SK-MEL-5 (cell line): ENCODE data around the gene ZNF844. TPM values are rescaled to one million over a fixed set of nuclear protein-coding genes. Genes with fewer than 3 reads are reported as not detected.
"Not testable (repeated sequence)": the region's sequence is repeated elsewhere in the genome, so short reads cannot be mapped to it uniquely, and the experiment has no call there.

Experiments used
- DNase-seq: peaks from one replicate; pipeline ENCODE4 v3.0.0-alpha.2; 2016; ENCODE audit warnings: low read depth, low spot score
- in situ Hi-C: cut with HindIII; loops from 2 replicates; pipeline ENCODE4 v1.10.0; 2016; ENCODE audit warnings: low sequenced_read_pairs, high pct_unique_total_duplicates, low pct_unique_long_range_greater_than_20kb
- total RNA-seq: library from RNA; depleted of rRNA; stranded (reverse); fragments of >200 nt; shearing (Covaris generic); gene quantifications from 2 replicates; pipeline ENCODE4 v1.2.3, GENCODE V29; 2014

ZNF844 gene
- total RNA-seq, 1 experiment from 2014 or later = 5.2 TPM

GRCh38 chr19:12085074-12085818, 20.7 kb downstream of the ZNF844 start:
- no peak for DNase-seq
- in situ Hi-C loops = no loop called here

GRCh38 chr19:12090807-12091206, 26.3 kb downstream of the ZNF844 start:
- in situ Hi-C loops = no loop called here
- peak; percentile 61 for DNase-seq

GRCh38 chr19:12092065-12092867, 27.7 kb downstream of the ZNF844 start:
- DNase-seq = peak; percentile 56
- in situ Hi-C loops = no loop called here

GRCh38 chr19:12092956-12093355, 28.4 kb downstream of the ZNF844 start:
- in situ Hi-C loops = no loop called here

GRCh38 chr19:12093777-12094176, 29.2 kb downstream of the ZNF844 start:
- no peak for DNase-seq
- in situ Hi-C loops = no loop called here

More at GRCh38 chr19:12092956-12093355, 28.4 kb downstream of the ZNF844 start:
- DNase-seq = no peak

GRCh38 chr19:12095111-12095790, 30.7 kb downstream of the ZNF844 start:
- in situ Hi-C loops = no loop called here
- no peak for DNase-seq

GRCh38 chr19:12098040-12098439, 33.5 kb downstream of the ZNF844 start:
- in situ Hi-C loops = no loop called here
- no peak for DNase-seq

- DNase-seq, in situ Hi-C loops: not testable (repeated sequence)
Measured at GRCh38 chr19:12103909-12104308, 39.4 kb downstream of the ZNF844 start.

- DNase-seq = no peak
- in situ Hi-C loops = no loop called here
Measured at GRCh38 chr19:12111176-12111575, 46.6 kb downstream of the ZNF844 start.

- DNase-seq = no peak
- in situ Hi-C loops = no loop called here
Measured at GRCh38 chr19:12111943-12112637, 47.6 kb downstream of the ZNF844 start.

- in situ Hi-C loops = no loop called here
- no peak for DNase-seq
Measured at GRCh38 chr19:12112701-12113100, 48.2 kb downstream of the ZNF844 start.

- DNase-seq = no peak
- in situ Hi-C loops = no loop called here
Measured at GRCh38 chr19:12113121-12113520, 48.6 kb downstream of the ZNF844 start.

GRCh38 chr19:12117201-12117970, 52.9 kb downstream of the ZNF844 start:
- DNase-seq = no peak
- in situ Hi-C loops = no loop called here

- in situ Hi-C loops = no loop called here
- peak; percentile 36 for DNase-seq
Measured at GRCh38 chr19:12126707-12127106, 62.2 kb downstream of the ZNF844 start.
